Measurements from ENCODE around the gene INMT.

- TF ChIP-seq POLR2A (IDR thresholded peaks at IDR 0.05) (no peak), EP300 (IDR thresholded peaks at IDR 0.05) (no peak)
Observed at GRCh38 chr7:30761214-30762156, 9.6 kb downstream of the INMT start.
